GM12878 (cell line): ENCODE data around the gene LIPM. TPM values are rescaled to one million over a fixed set of nuclear protein-coding genes. Genes with fewer than 3 reads are reported as not detected.

ENCODE experiments used
- CBX3 ChIP-seq: fragments of 200-600 bp; sonication (generic); IDR thresholded peaks from 2 replicates; pipeline ENCODE4 v1.6.1; 2016; ENCODE audit warnings: low read depth, borderline replicate concordance
- CHD2 ChIP-seq: IDR thresholded peaks from 2 replicates; pipeline ENCODE4 v1.6.1; 2011; ENCODE audit warnings: low read depth, low read length, improper control_type of control experiment, borderline replicate concordance
- EP300 ChIP-seq, 2 experiments: fragments of 150-350 bp in 1 of 2; IDR thresholded peaks; 2 replicates each; pipeline ENCODE4 v1.6.1; 2011 to 2012; ENCODE audit warnings: low read depth in 2 of 2, low read length in 2 of 2, borderline replicate concordance in 1 of 2, improper control_type of control experiment in 1 of 2, inconsistent platforms in 1 of 2; ENCODE audit not compliant: control insufficient read depth in 1 of 2
- GATAD2B ChIP-seq: fragments of 450-650 bp; conservative IDR thresholded peaks from 2 replicates; pipeline ENCODE4 v1.6.1; 2017; ENCODE audit warnings: low read depth, mild to moderate bottlenecking, moderate library complexity
- IRF4 ChIP-seq: IDR thresholded peaks from 2 replicates; pipeline ENCODE4 v1.6.1; 2011; ENCODE audit warnings: low read depth, low read length
- KLF5 ChIP-seq: fragments of 450-650 bp; IDR thresholded peaks from 2 replicates; pipeline ENCODE4 v1.6.1; 2014; ENCODE audit warnings: mild to moderate bottlenecking; ENCODE audit not compliant: partially characterized antibody
- MYB ChIP-seq: fragments of 150-350 bp; IDR thresholded peaks from 2 replicates; pipeline ENCODE4 v1.6.1; 2014; ENCODE audit warnings: mild to moderate bottlenecking, low read depth, low read length, borderline replicate concordance
- NBN ChIP-seq: fragments of 450-650 bp; IDR thresholded peaks from 2 replicates; pipeline ENCODE4 v1.6.1; 2016
- NFIC ChIP-seq: IDR thresholded peaks from 2 replicates; pipeline ENCODE4 v1.6.1; 2012; ENCODE audit warnings: low read depth, mild to moderate bottlenecking, inconsistent platforms, low read length, moderate library complexity
- NR2C1 ChIP-seq: fragments of 450-650 bp; IDR thresholded peaks from 2 replicates; pipeline ENCODE4 v1.6.1; 2017; ENCODE audit warnings: antibody characterized with exemption, mild to moderate bottlenecking, moderate library complexity
- POLR2AphosphoS5 ChIP-seq: IDR thresholded peaks from 2 replicates; pipeline ENCODE4 v1.6.1; 2011; ENCODE audit warnings: mild to moderate bottlenecking, low read length, inconsistent platforms
- POU2F2 ChIP-seq: IDR thresholded peaks from 3 replicates; pipeline ENCODE4 v1.6.1; 2011; ENCODE audit warnings: low read depth, mild to moderate bottlenecking, low read length, borderline replicate concordance
- RELA ChIP-seq: fragments of 450-650 bp; IDR thresholded peaks from 2 replicates; pipeline ENCODE4 v1.8.0; 2014; ENCODE audit warnings: borderline replicate concordance; ENCODE audit not compliant: partially characterized antibody
- RUNX3 ChIP-seq: IDR thresholded peaks from 2 replicates; pipeline ENCODE4 v1.6.1; 2012; ENCODE audit warnings: low read length, inconsistent platforms
- SMARCA5 ChIP-seq: fragments of 450-650 bp; IDR thresholded peaks from 2 replicates; pipeline ENCODE4 v1.6.1; 2017; ENCODE audit warnings: mild to moderate bottlenecking
- SUZ12 ChIP-seq: fragments of 200-600 bp; sonication (generic); IDR thresholded peaks from one replicate; pipeline ENCODE4 v1.6.1; 2018; ENCODE audit warnings: antibody characterized with exemption, mild to moderate bottlenecking; ENCODE audit not compliant: unreplicated experiment
- TBL1XR1 ChIP-seq: IDR thresholded peaks from 2 replicates; pipeline ENCODE4 v1.6.1; 2012; ENCODE audit warnings: low read depth, low read length, improper control_type of control experiment
- YBX1 ChIP-seq: fragments of 450-650 bp; IDR thresholded peaks from 2 replicates; pipeline ENCODE4 v1.6.1; 2016; ENCODE audit warnings: antibody characterized with exemption
- YY1 ChIP-seq: IDR thresholded peaks from 2 replicates; pipeline ENCODE4 v1.6.1; 2011; ENCODE audit warnings: low read depth, mild to moderate bottlenecking, low read length
- polyA plus RNA-seq, 11 experiments: library from polyadenylated mRNA; depleted of rRNA in 4 of 11; unstranded in 6 of 11; stranded (reverse) in 5 of 11; fragments of >200 nt; fragmentation: Nextera tagmentation in 4 of 11; fragmentation: Illumina TruSeq in 1 of 11; extraction: Ambion mirVana in 4 of 11; extraction: Trizol in 1 of 11; gene quantifications; 1 replicate in 1 of 11; 2 replicates in 10 of 11; pipeline versions ENCODE4 v1.2.1 to v1.2.3, GENCODE V29; 2011 to 2016; ENCODE audit warnings: inconsistent platforms in 2 of 11, missing spikeins in 2 of 11, low read depth in 1 of 11
- total RNA-seq, 4 experiments: library from RNA; depleted of rRNA in 3 of 4; stranded (reverse); fragments of >200 nt in 3 of 4; fragmentation: Illumina TruSeq in 1 of 4; extraction: Trizol in 1 of 4; gene quantifications; 2 replicates each; pipeline versions ENCODE4 v1.2.1 to v1.2.3, GENCODE V29; 2013 to 2021
- TF ChIP-seq, protein P1 (sequence below), 3 experiments: IDR thresholded peaks in 2 of 3; conservative IDR thresholded peaks in 1 of 3; 2 replicates each; pipeline ENCODE4 v1.5.1; 2011; ENCODE audit warnings: low read depth in 3 of 3, low read length in 3 of 3, mild to moderate bottlenecking in 3 of 3, control low read depth in 2 of 3, moderate library complexity in 2 of 3, inconsistent platforms in 1 of 3, mixed read lengths in 1 of 3; ENCODE audit not compliant: control insufficient read depth in 2 of 3, insufficient read depth in 1 of 3; ENCODE audit errors: extremely low read depth in 1 of 3
- TF ChIP-seq, protein P2 (sequence below): fragments of 450-650 bp; IDR thresholded peaks from 2 replicates; pipeline ENCODE4 v1.6.1; 2017; ENCODE audit warnings: mild to moderate bottlenecking, moderate library complexity

Gene LIPM
- total and polyA plus RNA-seq, 10 of the 15 experiments (the other 5 are each of a cell fraction or from before 2014, with no cell fraction given) = not detected

DNA sequence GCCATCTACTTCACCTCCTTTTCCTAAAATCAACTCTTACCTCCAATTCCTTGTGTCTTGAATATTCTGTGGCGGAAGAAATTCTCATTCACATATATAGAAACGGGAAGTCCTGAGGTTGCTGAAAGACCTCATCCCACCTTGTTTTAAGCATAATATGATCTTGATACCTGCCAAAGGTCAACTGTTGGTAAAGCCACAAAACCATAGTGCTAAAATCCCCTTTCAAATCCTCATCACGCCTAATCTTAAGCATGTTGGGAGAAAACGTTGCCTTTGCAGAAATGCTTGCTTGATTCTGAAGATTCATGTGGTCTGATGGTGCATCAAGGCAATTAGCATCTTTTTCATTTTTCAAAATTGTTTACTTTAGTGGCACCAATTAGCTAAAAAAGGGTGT is 40.6 kb downstream of the LIPM start (continued):
- no peak for TF ChIP-seq EP300 (IDR thresholded peaks at IDR 0.05; ENCODE audit: borderline replicate concordance in 1 of 2, control insufficient read depth in 1 of 2, low read depth in 2 of 2, low read length in 2 of 2)
- TF ChIP-seq CHD2 = no peak
- TF ChIP-seq YBX1 = no peak
- no peak for TF ChIP-seq POU2F2
- TF ChIP-seq RUNX3 = peak; percentile 71
- TF ChIP-seq IRF4 = no peak
- no peak for TF ChIP-seq SMARCA5
- TF ChIP-seq, protein P1, sequence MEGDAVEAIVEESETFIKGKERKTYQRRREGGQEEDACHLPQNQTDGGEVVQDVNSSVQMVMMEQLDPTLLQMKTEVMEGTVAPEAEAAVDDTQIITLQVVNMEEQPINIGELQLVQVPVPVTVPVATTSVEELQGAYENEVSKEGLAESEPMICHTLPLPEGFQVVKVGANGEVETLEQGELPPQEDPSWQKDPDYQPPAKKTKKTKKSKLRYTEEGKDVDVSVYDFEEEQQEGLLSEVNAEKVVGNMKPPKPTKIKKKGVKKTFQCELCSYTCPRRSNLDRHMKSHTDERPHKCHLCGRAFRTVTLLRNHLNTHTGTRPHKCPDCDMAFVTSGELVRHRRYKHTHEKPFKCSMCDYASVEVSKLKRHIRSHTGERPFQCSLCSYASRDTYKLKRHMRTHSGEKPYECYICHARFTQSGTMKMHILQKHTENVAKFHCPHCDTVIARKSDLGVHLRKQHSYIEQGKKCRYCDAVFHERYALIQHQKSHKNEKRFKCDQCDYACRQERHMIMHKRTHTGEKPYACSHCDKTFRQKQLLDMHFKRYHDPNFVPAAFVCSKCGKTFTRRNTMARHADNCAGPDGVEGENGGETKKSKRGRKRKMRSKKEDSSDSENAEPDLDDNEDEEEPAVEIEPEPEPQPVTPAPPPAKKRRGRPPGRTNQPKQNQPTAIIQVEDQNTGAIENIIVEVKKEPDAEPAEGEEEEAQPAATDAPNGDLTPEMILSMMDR (IDR thresholded peaks at IDR 0.05 in 2 of 3, conservative IDR thresholded peaks at IDR 0.05 in 1 of 3; ENCODE audit: control insufficient read depth in 2 of 3, extremely low read depth in 1 of 3, insufficient read depth in 1 of 3, low read depth in 3 of 3, low read length in 3 of 3) = no peak
- TF ChIP-seq NFIC = 0 out of 2 replicates have a peak, but pooled peaks have one; percentile 22
- no peak for TF ChIP-seq POLR2AphosphoS5
- TF ChIP-seq MYB = no peak
- TF ChIP-seq NR2C1 = no peak
- TF ChIP-seq RELA = no peak
- no peak; the same call in 1 of the 2 replicates for TF ChIP-seq GATAD2B
- no peak for TF ChIP-seq SUZ12
- TF ChIP-seq KLF5 = no peak
- no peak for TF ChIP-seq CBX3
- TF ChIP-seq, protein P2, sequence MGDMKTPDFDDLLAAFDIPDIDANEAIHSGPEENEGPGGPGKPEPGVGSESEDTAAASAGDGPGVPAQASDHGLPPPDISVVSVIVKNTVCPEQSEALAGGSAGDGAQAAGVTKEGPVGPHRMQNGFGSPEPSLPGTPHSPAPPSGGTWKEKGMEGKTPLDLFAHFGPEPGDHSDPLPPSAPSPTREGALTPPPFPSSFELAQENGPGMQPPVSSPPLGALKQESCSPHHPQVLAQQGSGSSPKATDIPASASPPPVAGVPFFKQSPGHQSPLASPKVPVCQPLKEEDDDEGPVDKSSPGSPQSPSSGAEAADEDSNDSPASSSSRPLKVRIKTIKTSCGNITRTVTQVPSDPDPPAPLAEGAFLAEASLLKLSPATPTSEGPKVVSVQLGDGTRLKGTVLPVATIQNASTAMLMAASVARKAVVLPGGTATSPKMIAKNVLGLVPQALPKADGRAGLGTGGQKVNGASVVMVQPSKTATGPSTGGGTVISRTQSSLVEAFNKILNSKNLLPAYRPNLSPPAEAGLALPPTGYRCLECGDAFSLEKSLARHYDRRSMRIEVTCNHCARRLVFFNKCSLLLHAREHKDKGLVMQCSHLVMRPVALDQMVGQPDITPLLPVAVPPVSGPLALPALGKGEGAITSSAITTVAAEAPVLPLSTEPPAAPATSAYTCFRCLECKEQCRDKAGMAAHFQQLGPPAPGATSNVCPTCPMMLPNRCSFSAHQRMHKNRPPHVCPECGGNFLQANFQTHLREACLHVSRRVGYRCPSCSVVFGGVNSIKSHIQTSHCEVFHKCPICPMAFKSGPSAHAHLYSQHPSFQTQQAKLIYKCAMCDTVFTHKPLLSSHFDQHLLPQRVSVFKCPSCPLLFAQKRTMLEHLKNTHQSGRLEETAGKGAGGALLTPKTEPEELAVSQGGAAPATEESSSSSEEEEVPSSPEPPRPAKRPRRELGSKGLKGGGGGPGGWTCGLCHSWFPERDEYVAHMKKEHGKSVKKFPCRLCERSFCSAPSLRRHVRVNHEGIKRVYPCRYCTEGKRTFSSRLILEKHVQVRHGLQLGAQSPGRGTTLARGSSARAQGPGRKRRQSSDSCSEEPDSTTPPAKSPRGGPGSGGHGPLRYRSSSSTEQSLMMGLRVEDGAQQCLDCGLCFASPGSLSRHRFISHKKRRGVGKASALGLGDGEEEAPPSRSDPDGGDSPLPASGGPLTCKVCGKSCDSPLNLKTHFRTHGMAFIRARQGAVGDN = no peak
- no peak for TF ChIP-seq TBL1XR1
- TF ChIP-seq NBN = no peak
- no peak for TF ChIP-seq YY1
